ENCODE measurements around the gene SRSF6. TPM values are rescaled to one million over a fixed set of nuclear protein-coding genes. Genes with fewer than 3 reads are reported as not detected.

The SRSF6 gene
- total RNA-seq, 1 donor: 70.8 TPM

- no peak for TF ChIP-seq CTCF (IDR thresholded peaks at IDR 0.05; ENCODE audit: insufficient read depth, low read length)
- no peak overlapping the region for H3K4me3 ChIP-seq (ENCODE audit: low read depth, low read length)
- no peak for DNase-seq (ENCODE audit: low read depth)
Measured at GRCh38 chr20:43426172-43426571, 31.5 kb upstream of the SRSF6 start.

DNA sequence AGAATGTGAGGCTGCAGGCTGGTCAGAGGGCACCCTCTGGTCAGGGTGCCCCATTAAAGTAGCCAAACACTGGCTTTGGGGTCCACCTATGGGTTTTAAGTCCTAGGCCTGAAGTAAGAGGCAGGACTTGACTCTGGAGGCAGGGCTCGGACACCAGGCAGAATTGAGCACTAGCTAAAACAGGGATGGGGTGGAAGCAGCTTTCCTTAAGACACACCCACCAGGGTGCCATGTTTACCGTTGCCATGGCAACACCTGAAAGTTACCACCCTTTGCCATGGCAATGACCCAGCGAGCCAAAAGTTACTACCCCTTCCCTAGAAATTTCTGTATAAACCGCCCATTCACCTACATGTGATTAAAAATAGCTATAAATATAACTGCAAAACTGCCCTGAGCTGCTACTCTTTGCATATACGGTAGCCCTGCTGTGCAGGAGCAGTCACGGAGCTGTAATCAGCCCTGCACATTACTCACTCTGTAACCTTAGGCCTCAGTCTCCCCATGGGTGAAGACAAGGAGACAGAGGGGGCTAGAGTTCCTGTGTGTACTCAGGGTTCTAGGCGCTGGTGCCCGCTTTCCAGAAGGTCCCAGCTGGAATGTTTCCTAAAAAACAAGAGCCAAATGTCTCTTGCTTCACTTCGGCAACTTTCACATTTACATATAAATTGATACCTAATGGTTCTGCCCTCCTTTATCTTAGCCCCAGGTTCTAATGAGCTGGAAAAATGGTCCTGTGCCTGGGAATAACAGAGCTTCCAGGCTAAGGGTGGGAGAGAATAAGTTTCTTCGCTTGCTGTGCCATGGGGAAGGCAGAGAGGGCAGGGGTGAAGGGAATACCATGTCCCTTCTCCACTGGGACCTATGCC is 27.2 kb upstream of the SRSF6 start:
- no peak for DNase-seq (ENCODE audit: low read depth)
- no peak overlapping the region for H3K4me3 ChIP-seq (ENCODE audit: low read depth, low read length)
- TF ChIP-seq CTCF (IDR thresholded peaks at IDR 0.05; ENCODE audit: insufficient read depth, low read length): no peak

DNA sequence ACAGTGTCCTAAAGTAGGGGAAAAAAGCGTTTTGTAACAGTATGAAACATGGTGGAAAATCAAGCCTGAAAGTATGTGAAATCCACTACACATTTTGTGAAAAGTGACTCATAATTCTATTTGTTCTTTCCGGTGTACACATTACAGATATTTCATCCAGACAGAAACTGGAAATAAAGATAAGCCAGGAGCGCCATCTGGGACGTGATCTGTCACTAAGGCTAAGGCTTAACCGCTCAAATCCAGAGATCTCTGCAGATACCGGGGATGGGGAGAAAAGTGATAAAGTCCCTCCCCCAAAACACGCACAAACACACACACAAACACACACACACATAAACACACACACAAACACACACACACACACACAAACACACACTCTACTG is 26.6 kb upstream of the SRSF6 start:
- H3K4me3 ChIP-seq (ENCODE audit: low read depth, low read length): no peak overlapping the region
- DNase-seq (ENCODE audit: low read depth): peak; percentile 10
- TF ChIP-seq CTCF (IDR thresholded peaks at IDR 0.05; ENCODE audit: insufficient read depth, low read length): no peak

DNA sequence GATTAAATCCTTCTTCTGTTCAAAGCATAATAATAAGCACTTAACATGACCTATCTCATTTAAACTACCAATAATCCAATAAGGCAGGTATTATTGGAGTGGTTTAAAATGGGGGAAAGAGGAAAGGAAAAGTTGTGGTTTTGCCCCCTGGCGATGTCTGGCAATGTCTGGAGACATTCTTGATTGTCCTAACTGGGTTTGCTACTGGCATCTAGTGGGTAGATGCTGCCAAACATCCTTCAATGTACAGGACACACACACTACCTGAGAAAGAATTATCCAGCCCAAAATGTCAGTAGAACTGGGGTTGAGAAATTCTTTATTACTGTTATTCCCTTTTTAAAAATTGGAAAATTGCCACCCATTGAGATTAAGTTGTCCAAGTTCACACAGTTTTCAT is 25.2 kb upstream of the SRSF6 start:
- no peak for DNase-seq (ENCODE audit: low read depth)
- no peak for TF ChIP-seq CTCF (IDR thresholded peaks at IDR 0.05; ENCODE audit: insufficient read depth, low read length)

GRCh38 chr20:43433250-43433854 is 24.3 kb upstream of the SRSF6 start:
- DNase-seq (ENCODE audit: low read depth): no peak
- TF ChIP-seq CTCF (IDR thresholded peaks at IDR 0.05; ENCODE audit: insufficient read depth, low read length): no peak
- no peak overlapping the region for H3K4me3 ChIP-seq (ENCODE audit: low read depth, low read length)

More for the DNA sequence above, 25.2 kb upstream of the SRSF6 start:
- H3K4me3 ChIP-seq (ENCODE audit: low read depth, low read length): no peak overlapping the region

DNA sequence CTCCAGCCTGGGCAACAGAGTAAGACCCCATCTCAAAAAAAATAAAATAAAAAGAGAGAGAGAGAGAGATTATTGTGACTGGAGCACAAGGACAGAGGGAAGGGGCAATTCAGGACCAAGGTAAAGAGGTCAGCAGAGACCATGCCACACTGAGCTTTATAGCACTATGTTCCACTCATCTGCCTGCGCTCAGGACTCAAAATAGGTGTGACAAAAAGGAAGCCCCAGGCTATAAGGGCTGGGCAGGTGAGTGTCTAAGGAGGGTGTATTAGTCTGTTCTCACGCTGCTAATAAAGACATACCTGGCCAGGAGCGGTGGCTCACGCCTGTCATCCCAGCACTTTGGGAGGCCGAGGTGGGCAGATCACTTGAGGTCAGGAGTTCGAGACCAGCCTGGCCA is 23.1 kb upstream of the SRSF6 start:
- no peak for TF ChIP-seq CTCF (IDR thresholded peaks at IDR 0.05; ENCODE audit: insufficient read depth, low read length)
- no peak overlapping the region for H3K4me3 ChIP-seq (ENCODE audit: low read depth, low read length)
- DNase-seq (ENCODE audit: low read depth): no peak
